B cell (primary cell): ENCODE results near the gene CENPA. TPM values are rescaled to one million over a fixed set of nuclear protein-coding genes. Genes with fewer than 3 reads are reported as not detected.
"Not testable (repeated sequence)": the region's sequence is repeated elsewhere in the genome, so short reads cannot be mapped to it uniquely, and the experiment has no call there.

Source experiments
- ATAC-seq: fragments of 200-7000 bp; cut with Tn5 transposase; one replicate; pipeline ENCODE4 v1.10.0; 2021; ENCODE audit warnings: low read depth, mild to moderate bottlenecking, moderate number of reproducible peaks, moderate library complexity
- CTCF ChIA-PET: fragments of 350-600 bp; sonication (Branson Sonifier 250); formaldehyde crosslinking; loops from one replicate; lab custom pipeline; 2021; ENCODE audit warnings: antibody characterized with exemption, inconsistent platforms; lab: Charles Lee
- POLR2A ChIA-PET: fragments of 350-600 bp; sonication (Branson Sonifier 250); formaldehyde crosslinking; loops from one replicate; lab custom pipeline; 2021; ENCODE audit warnings: antibody characterized with exemption; lab: Charles Lee
- DNase-seq: peaks from one replicate; pipeline ENCODE4 v3.0.0; 2013
- H2AFZ ChIP-seq: 2 replicates; pipeline ENCODE4 v1.6.1; 2012; ENCODE audit warnings: mild to moderate bottlenecking, low read depth, low read length; ENCODE audit not compliant: insufficient read depth, poor library complexity, severe bottlenecking
- H3K27ac ChIP-seq, 2 donors: 1 replicate in 1 of 2; 2 replicates in 1 of 2; pipeline ENCODE4 v1.5.1; 2012 to 2013; ENCODE audit warnings: low read length in 2 of 2, mild to moderate bottlenecking in 2 of 2, moderate library complexity in 1 of 2
- H3K27me3 ChIP-seq, 4 experiments: fragments of 200-600 bp in 1 of 4; sonication (generic) in 1 of 4; replicated peaks in 1 of 4; 1 replicate in 2 of 4; 2 replicates in 2 of 4; pipeline versions ENCODE4 v1.6.1 to v1.7.0; 2013 to 2016; ENCODE audit warnings: low read length in 3 of 4, mild to moderate bottlenecking in 2 of 4, mixed read lengths in 1 of 4, moderate library complexity in 1 of 4; ENCODE audit not compliant: insufficient read depth in 4 of 4, control insufficient read depth in 3 of 4; ENCODE audit errors: control extremely low read depth in 1 of 4
- H3K36me3 ChIP-seq, 2 experiments: replicated peaks in 1 of 2; 1 replicate in 1 of 2; 2 replicates in 1 of 2; pipeline versions ENCODE4 v1.6.1 to v1.7.1; 2013; ENCODE audit warnings: low read length in 1 of 2; ENCODE audit not compliant: insufficient read depth in 2 of 2, control insufficient read depth in 1 of 2; ENCODE audit errors: control extremely low read depth in 1 of 2, extremely low read depth in 1 of 2
- H3K4me1 ChIP-seq, 2 donors: fragments of 200-600 bp in 1 of 2; sonication (generic) in 1 of 2; 1 replicate in 1 of 2; 2 replicates in 1 of 2; pipeline versions ENCODE4 v1.5.1 to v1.6.1; 2013 to 2017; ENCODE audit warnings: low read length in 2 of 2; ENCODE audit not compliant: control insufficient read depth in 2 of 2, insufficient read depth in 2 of 2
- H3K4me2 ChIP-seq: replicated peaks from 2 replicates; pipeline ENCODE3; 2012; ENCODE audit warnings: mild to moderate bottlenecking, low read depth, low read length; ENCODE audit not compliant: poor library complexity, severe bottlenecking
- H3K4me3 ChIP-seq, 5 experiments: fragments of 200-600 bp in 1 of 5; sonication (generic) in 1 of 5; 1 replicate in 3 of 5; 2 replicates in 2 of 5; pipeline versions ENCODE4 v1.5.1 to v1.7.0; 2011 to 2016; ENCODE audit warnings: low read length in 4 of 5, mild to moderate bottlenecking in 4 of 5, low read depth in 2 of 5, control low read depth in 1 of 5, moderate library complexity in 1 of 5; ENCODE audit not compliant: insufficient read depth in 1 of 5; ENCODE audit errors: control extremely low read depth in 1 of 5, extremely low read depth in 1 of 5
- H3K79me2 ChIP-seq: fragments of 200-600 bp; sonication (generic); one replicate; pipeline ENCODE4 v1.6.0; 2016; ENCODE audit warnings: low read length; ENCODE audit not compliant: control insufficient read depth, insufficient read depth
- H3K9ac ChIP-seq: fragments of 200-600 bp; sonication (generic); 2 replicates; pipeline ENCODE4 v1.6.1; 2017; ENCODE audit warnings: mild to moderate bottlenecking, low read length, moderate library complexity
- H3K9me3 ChIP-seq, 3 donors: one replicate each; pipeline versions ENCODE4 v1.6.1 to v1.7.1; 2013; ENCODE audit warnings: low read length in 2 of 3; ENCODE audit not compliant: control insufficient read depth in 2 of 3, insufficient read depth in 1 of 3; ENCODE audit errors: control extremely low read depth in 1 of 3
- H4K20me1 ChIP-seq: 2 replicates; pipeline ENCODE4 v1.6.0; 2012; ENCODE audit warnings: mild to moderate bottlenecking, low read length; ENCODE audit not compliant: insufficient read depth, control insufficient read depth, poor library complexity, severe bottlenecking
- H3K27ac Mint-ChIP-seq: one replicate; pipeline ENCODE4 v1.8.0; 2021; ENCODE audit warnings: mixed read lengths
- H3K27me3 Mint-ChIP-seq: one replicate; pipeline ENCODE4 v1.8.0; 2021; ENCODE audit warnings: mixed read lengths
- H3K4me1 Mint-ChIP-seq: one replicate; pipeline ENCODE4 v1.8.0; 2021; ENCODE audit warnings: mixed read lengths
- H3K4me3 Mint-ChIP-seq: one replicate; pipeline ENCODE4 v1.8.0; 2021; ENCODE audit warnings: mixed read lengths
- H3K9me3 Mint-ChIP-seq: one replicate; pipeline ENCODE4 v1.8.0; 2022; ENCODE audit warnings: mixed read lengths; ENCODE audit not compliant: insufficient read depth
- CTCF ChIP-seq: fragments of 200-600 bp; IDR thresholded peaks from one replicate; pipeline ENCODE4 v1.8.0; 2022; ENCODE audit warnings: antibody characterized with exemption, mild to moderate bottlenecking
- EZH2 ChIP-seq: IDR thresholded peaks from 2 replicates; pipeline ENCODE4 v1.6.1; 2012; ENCODE audit warnings: borderline replicate concordance, low read depth, mild to moderate bottlenecking, moderate library complexity, low read length; ENCODE audit not compliant: insufficient read depth, poor library complexity, severe bottlenecking
- WGBS: methylation state at CpG from one replicate; pipeline ENCODE4 v1.1.5; 2013; ENCODE audit warnings: missing lambda C conversion rate; ENCODE audit not compliant: insufficient coverage; 5-methylcytosine and 5-hydroxymethylcytosine counted together
- intact Hi-C: fragments of 100-400 bp; cut with micrococcal nuclease; formaldehyde crosslinking; loops from one replicate; pipeline ENCODE4 v1.10.0; 2022
- polyA plus RNA-seq: library from polyadenylated mRNA; depleted of rRNA; stranded (reverse); fragments of >200 nt; gene quantifications from 2 replicates; pipeline ENCODE4 v1.2.3, GENCODE V29; 2012
- total RNA-seq, 2 donors: library from RNA; stranded (reverse); fragments of 120-200 nt in 1 of 2; gene quantifications; 1 replicate in 1 of 2; 2 replicates in 1 of 2; pipeline versions ENCODE4 v1.2.3 to v1.2.4, GENCODE V29; 2013 to 2022

CENPA gene
- total and polyA plus RNA-seq, 2 donors (not counting 1 experiment from before 2014, with no cell fraction given): 0.10 TPM; not detected in 1

- peaks cover 8 to 19% of the 10 kb centered on the region in 2 donors for H3K4me1 ChIP-seq
- no peak for TF ChIP-seq EZH2
- TF ChIP-seq CTCF: no peak
- CTCF ChIA-PET: interaction anchor here (0.7 to 0.8 kb wide), 2 partner anchors 11 to 15 kb away, joined by 3 read pairs; no protein-coding TSS in a partner anchor
- no peak overlapping the region for H3K4me2 ChIP-seq
- H3K79me2 ChIP-seq: peaks cover 20% of the 10 kb centered on the region
- H3K36me3 ChIP-seq: no peaks in the 10 kb centered on the region
- WGBS: 93% methylated on average over 2 of the region's 5 CpGs
- no peak overlapping the region for H3K27ac ChIP-seq
- H3K9me3 Mint-ChIP-seq: no peaks in the 10 kb centered on the region
- no peak overlapping the region for H3K4me3 ChIP-seq
- no peak overlapping the region for H3K27ac Mint-ChIP-seq
- H3K9me3 ChIP-seq: no peaks in the 10 kb centered on the region
- intact Hi-C loops: no loop called here
- H3K27me3 Mint-ChIP-seq: no peaks in the 10 kb centered on the region
- POLR2A ChIA-PET: no interaction called here
- no peak for DNase-seq
- no peaks in the 10 kb centered on the region for H4K20me1 ChIP-seq
- H3K9ac ChIP-seq: no peak overlapping the region
- no peak overlapping the region for H3K4me3 Mint-ChIP-seq
- no peaks in the 10 kb centered on the region for H3K27me3 ChIP-seq
- peaks cover 12% of the 10 kb centered on the region for H3K4me1 Mint-ChIP-seq
- H2AFZ ChIP-seq: no peak overlapping the region
- ATAC-seq: no peak
Measured at GRCh38 chr2:26759845-26760244, 26.0 kb upstream of the CENPA start.

DNA sequence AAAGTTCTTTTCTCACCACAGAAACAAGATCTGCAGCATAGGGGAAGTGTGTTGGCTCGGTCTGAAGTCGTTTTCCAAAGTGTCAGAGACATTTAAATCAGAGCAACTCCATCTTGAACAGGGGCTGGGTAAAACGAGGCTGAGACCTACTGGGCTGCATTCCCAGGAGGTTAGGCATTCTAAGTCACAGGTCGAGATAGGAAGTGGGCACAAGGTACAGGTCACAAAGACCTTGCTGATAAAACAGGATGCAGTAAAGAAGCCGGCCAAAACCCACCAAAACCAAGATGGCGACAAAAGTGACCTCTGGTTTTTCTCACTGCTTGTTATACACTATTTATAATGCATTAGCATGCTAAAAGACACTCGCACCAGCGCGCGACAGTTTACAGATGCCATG is 24.9 kb upstream of the CENPA start:
- H3K9ac ChIP-seq, H3K27ac ChIP-seq, H4K20me1 ChIP-seq, H3K4me3 Mint-ChIP-seq, H3K36me3 ChIP-seq, CTCF ChIA-PET, POLR2A ChIA-PET, H3K9me3 ChIP-seq, ATAC-seq, H3K9me3 Mint-ChIP-seq, H3K4me2 ChIP-seq, H3K27me3 Mint-ChIP-seq, H3K4me3 ChIP-seq, H3K27ac Mint-ChIP-seq, H2AFZ ChIP-seq, DNase-seq, H3K27me3 ChIP-seq, intact Hi-C loops: not testable (repeated sequence)
- H3K4me1 Mint-ChIP-seq: peaks cover 15% of the 10 kb centered on the region
- 83% methylated on average over 6 of the region's 10 CpGs for WGBS
- Histone ChIP-seq H3K79me2 (peaks cover 27% of the 10 kb centered on the region), H3K4me1 (peaks cover 14 to 23% of the 10 kb centered on the region in 2 donors)
